Hematopoietic multipotent progenitor cell (in vitro differentiated cells): ENCODE results near the gene OGFOD1. TPM values are rescaled to one million over a fixed set of nuclear protein-coding genes. Genes with fewer than 3 reads are reported as not detected.

ENCODE experiments used
- DNase-seq, 3 donors: peaks; one replicate each; pipeline ENCODE4 v3.0.0-alpha.2; 2011 to 2015; ENCODE audit warnings: low read depth in 2 of 3, low spot score in 2 of 3
- total RNA-seq: library from RNA; depleted of rRNA; stranded (reverse); fragments of >200 nt; gene quantifications from one replicate; pipeline ENCODE4 v1.2.3, GENCODE V29; 2012

OGFOD1 gene
- total RNA-seq, 1 donor, result 15.6 TPM

GRCh38 chr16:56425439-56425832 lies 25.9 kb upstream of the OGFOD1 start, which contains the start of gene AMFR:
Gene AMFR (minus strand): TSS chr16:56425545. CDS start chr16:56425327, 218 bp downstream.
- peak; percentile 67 to 87 (median 87) for DNase-seq

GRCh38 chr16:56426585-56426984 lies 24.8 kb upstream of the OGFOD1 start:
- DNase-seq, result no peak

GRCh38 chr16:56428091-56428490 lies 23.3 kb upstream of the OGFOD1 start:
- DNase-seq, result no peak

- DNase-seq, result no peak
Measured at GRCh38 chr16:56436258-56436657, 15.1 kb upstream of the OGFOD1 start.

GRCh38 chr16:56438038-56438437 lies 13.3 kb upstream of the OGFOD1 start:
- no peak for DNase-seq

GRCh38 chr16:56447286-56447685 lies 4.1 kb upstream of the OGFOD1 start:
- no peak for DNase-seq

GRCh38 chr16:56448005-56448404 lies 3.3 kb upstream of the OGFOD1 start:
- DNase-seq, result no peak

GRCh38 chr16:56450275-56450985 lies 924 bp upstream of the OGFOD1 start:
- peak in 1 of 3 donors; percentile 3 for DNase-seq

- peak in 2 of 3 donors; percentile 14 to 31 for DNase-seq
Measured at GRCh38 chr16:56451753-56452689, 667 bp downstream of the OGFOD1 start.

- no peak for DNase-seq
Measured at GRCh38 chr16:56457927-56458470, 6.6 kb downstream of the OGFOD1 start.

- DNase-seq, result no peak
Measured at GRCh38 chr16:56460101-56460500, 8.7 kb downstream of the OGFOD1 start.

- DNase-seq, result no peak
Measured at GRCh38 chr16:56462064-56462796, 10.9 kb downstream of the OGFOD1 start.

GRCh38 chr16:56463153-56463552 lies 11.8 kb downstream of the OGFOD1 start:
- DNase-seq, result no peak

GRCh38 chr16:56466344-56466743 lies 15.0 kb downstream of the OGFOD1 start:
- DNase-seq, result no peak

GRCh38 chr16:56468800-56469199 lies 17.4 kb downstream of the OGFOD1 start:
- no peak for DNase-seq

GRCh38 chr16:56469748-56470147 lies 18.4 kb downstream of the OGFOD1 start:
- DNase-seq, result no peak

- DNase-seq, result no peak
Measured at GRCh38 chr16:56470232-56470631, 18.9 kb downstream of the OGFOD1 start.

- no peak for DNase-seq
Measured at GRCh38 chr16:56470666-56471065, 19.3 kb downstream of the OGFOD1 start.

GRCh38 chr16:56475201-56475600 lies 23.8 kb downstream of the OGFOD1 start:
- DNase-seq, result no peak

- DNase-seq, result peak in 2 of 3 donors; percentile 5 to 6
Measured at GRCh38 chr16:56477096-56477878, 25.9 kb downstream of the OGFOD1 start.
